GM19023 (cell line): ENCODE measurements around the gene ATF2.

Source experiments
- ATAC-seq: cut with Tn5 transposase; IDR thresholded peaks from one replicate; pipeline ENCODE4 v1.9.1; 2021; ENCODE audit warnings: mild to moderate bottlenecking, moderate library complexity; ENCODE audit not compliant: unreplicated experiment

ATF2 gene

GRCh38 chr2:175030380-175031271 is 137.4 kb downstream of the ATF2 start:
- no peak for ATAC-seq

- no peak for ATAC-seq
Measured at GRCh38 chr2:175027755-175028154, 140.2 kb downstream of the ATF2 start.

GRCh38 chr2:175026385-175026784 is 141.6 kb downstream of the ATF2 start:
- ATAC-seq = no peak

GRCh38 chr2:175025946-175026345 is 142.1 kb downstream of the ATF2 start:
- no peak for ATAC-seq

- ATAC-seq = no peak
Measured at GRCh38 chr2:175025233-175025632, 142.8 kb downstream of the ATF2 start.

- ATAC-seq = no peak
Measured at GRCh38 chr2:175022923-175023322, 145.1 kb downstream of the ATF2 start.
